CD4-positive, alpha-beta T cell treated with Interleukin-15 for 1 hour (primary cell): Measurements from ENCODE around the gene EWSR1.
"Not testable (repeated sequence)": the region's sequence is repeated elsewhere in the genome, so short reads cannot be mapped to it uniquely, and the experiment has no call there.

ENCODE experiments used
- DNase-seq: peaks from one replicate; pipeline ENCODE4 v3.0.0-alpha.2; 2020

Gene EWSR1

GRCh38 chr22:29339381-29340235 is 71.5 kb downstream of the EWSR1 start:
- no peak for DNase-seq

GRCh38 chr22:29340566-29340965 is 72.5 kb downstream of the EWSR1 start:
- DNase-seq, result no peak

- DNase-seq, result no peak
Observed at GRCh38 chr22:29341056-29341848, 73.2 kb downstream of the EWSR1 start.

- no peak for DNase-seq
Observed at GRCh38 chr22:29341849-29342127, 73.7 kb downstream of the EWSR1 start.

GRCh38 chr22:29342177-29342576 is 74.1 kb downstream of the EWSR1 start:
- no peak for DNase-seq

GRCh38 chr22:29342577-29343312 is 74.7 kb downstream of the EWSR1 start:
- DNase-seq, result no peak

- DNase-seq, result no peak
Observed at GRCh38 chr22:29343313-29343805, 75.3 kb downstream of the EWSR1 start.

- DNase-seq, result no peak
Observed at GRCh38 chr22:29344137-29344536, 76.1 kb downstream of the EWSR1 start.

- DNase-seq, result not testable (repeated sequence)
Observed at GRCh38 chr22:29344889-29345288, 76.8 kb downstream of the EWSR1 start.

- no peak for DNase-seq
Observed at GRCh38 chr22:29345932-29346331, 77.9 kb downstream of the EWSR1 start.

- no peak for DNase-seq
Observed at GRCh38 chr22:29346659-29347058, 78.6 kb downstream of the EWSR1 start.

- DNase-seq, result no peak
Observed at GRCh38 chr22:29348041-29348440, 80.0 kb downstream of the EWSR1 start.

- DNase-seq, result no peak
Observed at GRCh38 chr22:29348956-29349355, 80.9 kb downstream of the EWSR1 start.
